OCI-LY1 (cell line): ENCODE data around the gene ITIH5.

Experiments used
- H2AFZ ChIP-seq: fragments of 200-600 bp; sonication (generic), shearing (Covaris generic); 2 replicates; pipeline ENCODE4 v1.6.0; 2014; ENCODE audit warnings: antibody characterized with exemption, mild to moderate bottlenecking, low read length
- H3F3A ChIP-seq: fragments of 200-600 bp; sonication (generic), shearing (Covaris generic); 2 replicates; pipeline ENCODE4 v1.6.0; 2014; ENCODE audit warnings: mild to moderate bottlenecking, antibody characterized with exemption, low read length, moderate library complexity; ENCODE audit not compliant: insufficient read depth
- H3K27ac ChIP-seq: fragments of 200-600 bp; sonication (generic); 2 replicates; pipeline ENCODE4 v1.5.1; 2014; ENCODE audit warnings: low read length, mixed run types, mild to moderate bottlenecking, low read depth; ENCODE audit not compliant: poor library complexity, severe bottlenecking
- H3K27me3 ChIP-seq: fragments of 200-600 bp; sonication (generic); 2 replicates; pipeline ENCODE4 v1.6.0; 2014; ENCODE audit warnings: antibody characterized with exemption, mild to moderate bottlenecking, low read length, moderate library complexity; ENCODE audit not compliant: insufficient read depth
- H3K36me3 ChIP-seq: fragments of 200-600 bp; sonication (generic); 2 replicates; pipeline ENCODE4 v1.6.1; 2014; ENCODE audit warnings: mild to moderate bottlenecking, antibody characterized with exemption, low read length, moderate library complexity, mixed read lengths; ENCODE audit not compliant: insufficient read depth
- H3K4me1 ChIP-seq: fragments of 200-600 bp; sonication (generic); 2 replicates; pipeline ENCODE4 v1.5.1; 2014; ENCODE audit warnings: mild to moderate bottlenecking, low read length, moderate library complexity; ENCODE audit not compliant: insufficient read depth, severe bottlenecking
- H3K4me2 ChIP-seq: fragments of 200-600 bp; sonication (generic), shearing (Covaris generic); 2 replicates; pipeline ENCODE4 v1.6.1; 2014; ENCODE audit warnings: low read length
- H3K4me3 ChIP-seq: fragments of 200-600 bp; sonication (generic); 2 replicates; pipeline ENCODE4 v1.5.1; 2014; ENCODE audit warnings: low read length, low read depth, mild to moderate bottlenecking, mixed read lengths; ENCODE audit not compliant: poor library complexity, severe bottlenecking
- H3K79me2 ChIP-seq: fragments of 200-600 bp; shearing (Covaris generic); 2 replicates; pipeline ENCODE4 v1.6.1; 2016; ENCODE audit warnings: mixed run types, low read length, mixed read lengths; ENCODE audit not compliant: insufficient read depth
- H3K9ac ChIP-seq: fragments of 200-600 bp; sonication (generic), shearing (Covaris generic); 2 replicates; pipeline ENCODE4 v1.6.1; 2014; ENCODE audit warnings: mild to moderate bottlenecking, low read length, mixed read lengths
- H3K9me2 ChIP-seq: fragments of 200-600 bp; sonication (generic), shearing (Covaris generic); 2 replicates; pipeline ENCODE4 v1.6.1; 2014; ENCODE audit warnings: low read depth, mild to moderate bottlenecking, low read length, mixed read lengths
- H3K9me3 ChIP-seq: fragments of 200-600 bp; shearing (Covaris generic); 2 replicates; pipeline ENCODE4 v1.6.1; 2014; ENCODE audit warnings: low read length, mixed read lengths
- H4K20me1 ChIP-seq: fragments of 200-600 bp; sonication (generic), shearing (Covaris generic); 2 replicates; pipeline ENCODE4 v1.6.0; 2016; ENCODE audit warnings: mild to moderate bottlenecking, low read length; ENCODE audit not compliant: insufficient read depth
- EZH2 ChIP-seq: fragments of 200-600 bp; sonication (generic), shearing (Covaris generic); IDR thresholded peaks from 2 replicates; pipeline ENCODE4 v1.8.0; 2017; ENCODE audit warnings: borderline replicate concordance, mixed run types, mild to moderate bottlenecking, antibody characterized with exemption, low read length, moderate library complexity, mixed read lengths
- TF ChIP-seq, protein P1 (sequence below): fragments of 200-600 bp; sonication (generic), shearing (Covaris generic); IDR thresholded peaks from 2 replicates; pipeline ENCODE4 v1.5.1; 2017; ENCODE audit warnings: mild to moderate bottlenecking, antibody characterized with exemption, low read length, moderate library complexity, mixed read lengths

Gene ITIH5

DNA sequence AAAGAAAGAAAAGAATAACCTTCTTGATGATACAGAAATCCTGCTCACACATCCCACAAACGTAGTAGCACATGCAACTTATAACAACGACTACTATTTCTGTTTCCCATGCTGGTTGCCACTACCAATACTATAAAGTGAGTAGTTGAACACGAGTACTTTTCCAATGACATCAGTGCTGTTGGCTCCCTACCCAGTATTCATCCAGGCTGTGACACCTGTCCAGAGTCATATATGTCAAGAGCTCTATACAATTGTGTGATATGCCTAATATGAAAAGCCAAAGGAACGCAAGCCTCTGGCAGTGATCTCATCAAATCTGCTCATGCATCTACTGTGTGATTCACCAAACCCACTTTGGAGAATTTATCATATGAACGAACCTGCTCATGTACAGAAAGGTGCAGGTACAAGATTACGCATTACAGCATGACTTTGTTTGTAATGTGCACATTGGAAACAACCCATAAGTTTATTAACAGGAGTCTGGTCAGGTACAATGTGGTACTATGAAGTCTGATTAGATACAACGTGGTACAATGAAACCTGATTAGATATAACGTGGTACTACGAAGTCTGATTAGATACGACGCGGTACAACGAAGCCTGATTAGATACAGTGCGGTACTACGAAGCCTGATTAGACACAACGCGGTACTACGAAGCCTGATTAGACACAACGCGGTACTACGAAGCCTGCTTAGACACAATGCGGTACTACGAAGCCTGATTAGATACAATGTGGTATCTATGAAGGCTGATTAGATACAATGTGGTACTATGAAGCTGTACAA, 5.8 kb upstream of the ITIH5 start:
- Histone ChIP-seq H3K4me1 (no peaks in the 10 kb centered on the region), H3K4me2 (no peak overlapping the region), H3K9me3 (no peaks in the 10 kb centered on the region), H3K27me3 (no peaks in the 10 kb centered on the region), H3K79me2 (no peaks in the 10 kb centered on the region), H3F3A (no peaks in the 10 kb centered on the region), H3K27ac (no peak overlapping the region), H3K36me3 (no peaks in the 10 kb centered on the region), H3K4me3 (no peak overlapping the region), H4K20me1 (no peaks in the 10 kb centered on the region), H3K9ac (no peak overlapping the region), H3K9me2 (no peaks in the 10 kb centered on the region), H2AFZ (no peak overlapping the region)
- TF ChIP-seq, protein P1, sequence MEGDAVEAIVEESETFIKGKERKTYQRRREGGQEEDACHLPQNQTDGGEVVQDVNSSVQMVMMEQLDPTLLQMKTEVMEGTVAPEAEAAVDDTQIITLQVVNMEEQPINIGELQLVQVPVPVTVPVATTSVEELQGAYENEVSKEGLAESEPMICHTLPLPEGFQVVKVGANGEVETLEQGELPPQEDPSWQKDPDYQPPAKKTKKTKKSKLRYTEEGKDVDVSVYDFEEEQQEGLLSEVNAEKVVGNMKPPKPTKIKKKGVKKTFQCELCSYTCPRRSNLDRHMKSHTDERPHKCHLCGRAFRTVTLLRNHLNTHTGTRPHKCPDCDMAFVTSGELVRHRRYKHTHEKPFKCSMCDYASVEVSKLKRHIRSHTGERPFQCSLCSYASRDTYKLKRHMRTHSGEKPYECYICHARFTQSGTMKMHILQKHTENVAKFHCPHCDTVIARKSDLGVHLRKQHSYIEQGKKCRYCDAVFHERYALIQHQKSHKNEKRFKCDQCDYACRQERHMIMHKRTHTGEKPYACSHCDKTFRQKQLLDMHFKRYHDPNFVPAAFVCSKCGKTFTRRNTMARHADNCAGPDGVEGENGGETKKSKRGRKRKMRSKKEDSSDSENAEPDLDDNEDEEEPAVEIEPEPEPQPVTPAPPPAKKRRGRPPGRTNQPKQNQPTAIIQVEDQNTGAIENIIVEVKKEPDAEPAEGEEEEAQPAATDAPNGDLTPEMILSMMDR = no peak

DNA sequence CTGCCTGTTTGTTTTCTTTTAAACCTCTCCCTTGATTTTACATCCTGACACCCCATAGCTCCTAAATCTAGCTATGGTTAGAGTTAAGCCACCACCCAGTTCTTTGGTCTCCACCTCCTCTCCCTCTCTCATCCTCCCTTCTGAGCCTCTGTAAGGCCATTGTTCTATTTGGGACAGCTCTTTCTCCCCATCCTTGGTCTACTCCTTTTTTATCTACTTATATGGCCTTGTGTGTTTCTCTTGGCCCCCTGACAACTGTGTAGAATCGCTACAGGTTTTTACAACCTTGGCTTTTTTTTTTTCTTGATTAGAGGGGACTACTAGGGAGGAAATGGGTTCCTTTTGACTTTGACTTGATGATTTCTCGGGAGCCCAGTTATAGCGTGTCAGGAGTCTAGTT, 3.4 kb upstream of the ITIH5 start:
- TF ChIP-seq, protein P1 = no peak
- no peak for TF ChIP-seq EZH2
- no peak overlapping the region for H3K9ac ChIP-seq
- H3K4me3 ChIP-seq = no peak overlapping the region

DNA sequence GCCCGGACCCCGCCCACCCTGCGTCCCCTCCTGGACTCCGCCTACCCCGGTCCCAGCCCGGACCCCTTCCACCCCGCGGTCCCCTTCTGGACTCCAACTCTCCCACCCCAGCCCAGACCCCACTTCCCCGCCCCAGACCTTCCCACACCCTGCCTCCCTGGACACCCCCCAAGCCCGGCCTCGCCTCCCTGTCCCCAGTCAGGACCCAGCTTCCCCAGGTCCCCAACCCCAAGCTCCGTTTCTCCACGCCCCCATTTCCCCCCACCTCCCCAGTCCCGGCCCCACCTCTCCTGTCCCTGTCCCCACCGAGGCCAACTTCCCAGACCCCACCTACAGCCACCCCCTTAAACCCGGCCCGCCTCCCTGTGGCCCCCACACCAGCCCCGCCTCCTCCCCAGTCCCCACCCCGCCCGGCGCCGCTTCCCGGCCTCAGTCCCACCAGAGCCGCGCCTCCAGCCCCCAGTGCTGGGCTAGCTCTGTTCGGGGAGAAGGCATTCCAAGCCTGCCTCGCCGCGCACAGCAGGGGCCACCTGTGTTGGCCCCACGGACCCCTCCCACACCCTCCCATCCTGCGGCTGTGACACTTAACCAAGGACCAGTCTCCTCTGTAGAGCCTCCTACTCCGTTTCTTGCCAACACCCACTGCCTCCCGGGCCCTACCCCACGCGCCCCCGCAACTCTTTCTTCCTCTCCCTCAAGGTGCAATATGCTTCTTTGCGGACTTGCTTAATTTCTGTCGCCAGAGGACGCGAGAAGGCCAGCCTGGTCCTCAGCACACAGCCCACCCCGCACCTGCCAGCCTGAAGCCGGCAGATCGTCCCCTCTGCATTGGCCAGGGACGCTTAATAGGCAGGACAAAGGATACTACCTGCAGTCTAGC, 736 bp upstream of the ITIH5 start:
- no peak for TF ChIP-seq EZH2
- TF ChIP-seq, protein P1 = no peak
- Histone ChIP-seq H3K9ac (no peak overlapping the region), H3K4me2 (no peak overlapping the region)

More for the DNA sequence above, 3.4 kb upstream of the ITIH5 start:
- H3K27ac ChIP-seq = no peak overlapping the region
- no peaks in the 10 kb centered on the region for H3K79me2 ChIP-seq
- no peaks in the 10 kb centered on the region for H4K20me1 ChIP-seq
- H2AFZ ChIP-seq = no peak overlapping the region
- H3K27me3 ChIP-seq = no peaks in the 10 kb centered on the region
- H3F3A ChIP-seq = no peaks in the 10 kb centered on the region
- H3K4me1 ChIP-seq = no peaks in the 10 kb centered on the region
- H3K9me3 ChIP-seq = no peaks in the 10 kb centered on the region
- H3K9me2 ChIP-seq = no peaks in the 10 kb centered on the region
- no peaks in the 10 kb centered on the region for H3K36me3 ChIP-seq
- H3K4me2 ChIP-seq = no peak overlapping the region

More for the DNA sequence above, 736 bp upstream of the ITIH5 start:
- Histone ChIP-seq H4K20me1 (no peaks in the 10 kb centered on the region), H3K79me2 (no peaks in the 10 kb centered on the region), H3K27ac (no peak overlapping the region), H3F3A (no peaks in the 10 kb centered on the region), H3K4me1 (no peaks in the 10 kb centered on the region), H3K9me3 (no peaks in the 10 kb centered on the region), H3K4me3 (no peak overlapping the region), H3K27me3 (no peaks in the 10 kb centered on the region), H2AFZ (no peak overlapping the region), H3K36me3 (no peaks in the 10 kb centered on the region), H3K9me2 (no peaks in the 10 kb centered on the region)
